GM19025 (cell line): ENCODE results near the gene TMEM205.

Experiments
- ATAC-seq: cut with Tn5 transposase; IDR thresholded peaks from one replicate; pipeline ENCODE4 v1.9.1; 2021; ENCODE audit warnings: mild to moderate bottlenecking, low read depth, moderate library complexity; ENCODE audit not compliant: unreplicated experiment

TMEM205 gene

GRCh38 chr19:11304936-11305335, 41.1 kb downstream of the TMEM205 start:
- ATAC-seq, result no peak

- no peak for ATAC-seq
These were observed 45.3 kb downstream of the TMEM205 start for GRCh38 chr19:11300811-11301120.

- no peak for ATAC-seq
These were observed 45.9 kb downstream of the TMEM205 start for GRCh38 chr19:11299946-11300810.

GRCh38 chr19:11296264-11296663, 49.8 kb downstream of the TMEM205 start:
- no peak for ATAC-seq

- ATAC-seq, result no peak
These were observed 50.3 kb downstream of the TMEM205 start, which contains the start of gene TSPAN16 for GRCh38 chr19:11295665-11296245. Gene TSPAN16 (plus strand): TSS chr19:11296160. CDS start chr19:11296298, 138 bp downstream.

GRCh38 chr19:11295180-11295579, 50.9 kb downstream of the TMEM205 start:
- no peak for ATAC-seq

GRCh38 chr19:11293433-11294389, 52.4 kb downstream of the TMEM205 start:
- ATAC-seq, result no peak
